Body of pancreas (tissue), 4 donors: ENCODE results near the gene FOXO3.
"Not testable (repeated sequence)": the region's sequence is repeated elsewhere in the genome, so short reads cannot be mapped to it uniquely, and the experiment has no call there.

Experiments
- CTCF ChIP-seq, 7 experiments: fragments of 450-650 bp in 4 of 7; fragments of 200-600 bp in 3 of 7; sonication (generic) in 3 of 7; IDR thresholded peaks; one replicate each; pipeline ENCODE4 v1.5.1; 2016 to 2019; ENCODE audit warnings: antibody characterized with exemption in 7 of 7
- POLR2A ChIP-seq, 3 donors: fragments of 450-650 bp; IDR thresholded peaks; one replicate each; pipeline ENCODE4 v1.6.1; 2016; ENCODE audit warnings: antibody characterized with exemption in 3 of 3, mild to moderate bottlenecking in 2 of 3

DNA sequence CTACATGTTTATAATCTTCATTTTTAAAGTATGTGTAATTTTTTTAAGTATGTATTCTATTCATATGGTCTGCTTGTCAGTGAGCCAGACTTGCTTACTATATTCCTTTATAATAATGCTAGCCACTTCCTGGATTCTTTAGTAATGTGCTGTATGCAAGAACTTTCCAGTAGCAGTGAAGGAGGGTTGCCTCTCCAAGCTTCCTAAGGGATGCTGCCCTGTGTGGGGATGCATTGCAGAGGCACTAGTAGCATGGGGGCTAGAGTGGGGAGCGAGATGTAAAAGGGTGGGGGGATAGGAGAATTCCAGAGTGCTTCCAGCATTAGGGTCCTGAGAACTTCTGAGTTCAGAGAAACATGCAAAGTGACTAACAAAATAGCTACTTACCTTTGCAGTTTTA is 121.0 kb downstream of the FOXO3 start:
- TF ChIP-seq CTCF, POLR2A (IDR thresholded peaks at IDR 0.05): not testable (repeated sequence)
